NCI-H2171 treated with DMSO at 0.1 percent for 48 hours (cell line): ENCODE results near the gene AMIGO2.
"Not testable (repeated sequence)": the region's sequence is repeated elsewhere in the genome, so short reads cannot be mapped to it uniquely, and the experiment has no call there.

ENCODE experiments used
- DNase-seq: peaks from one replicate; lab custom pipeline; 2025; lab: John Stamatoyannopoulos, UW

The AMIGO2 gene

GRCh38 chr12:47074757-47075156 lies 5.0 kb downstream of the AMIGO2 start:
- no peak for DNase-seq

GRCh38 chr12:47073951-47074350 lies 5.8 kb downstream of the AMIGO2 start:
- no peak for DNase-seq

GRCh38 chr12:47071241-47071852 lies 8.4 kb downstream of the AMIGO2 start:
- DNase-seq: peak; percentile 0

- no peak for DNase-seq
These were observed 9.4 kb downstream of the AMIGO2 start for GRCh38 chr12:47070310-47070709.

- DNase-seq: no peak
These were observed 11.2 kb downstream of the AMIGO2 start for GRCh38 chr12:47068539-47068938.

GRCh38 chr12:47067771-47068431 lies 11.9 kb downstream of the AMIGO2 start:
- no peak for DNase-seq

GRCh38 chr12:47067176-47067575 lies 12.6 kb downstream of the AMIGO2 start:
- DNase-seq: no peak

- no peak for DNase-seq
These were observed 13.3 kb downstream of the AMIGO2 start for GRCh38 chr12:47066278-47067025.

GRCh38 chr12:47065546-47065945 lies 14.2 kb downstream of the AMIGO2 start:
- no peak for DNase-seq

- DNase-seq: not testable (repeated sequence)
These were observed 21.1 kb downstream of the AMIGO2 start for GRCh38 chr12:47058640-47059039.

- DNase-seq: not testable (repeated sequence)
These were observed 22.8 kb downstream of the AMIGO2 start for GRCh38 chr12:47056944-47057343.

GRCh38 chr12:47055856-47056255 lies 23.9 kb downstream of the AMIGO2 start:
- DNase-seq: not testable (repeated sequence)

- DNase-seq: no peak
These were observed 25.1 kb downstream of the AMIGO2 start for GRCh38 chr12:47054659-47055058.

GRCh38 chr12:47053961-47054360 lies 25.8 kb downstream of the AMIGO2 start:
- DNase-seq: no peak

- no peak for DNase-seq
These were observed 27.5 kb downstream of the AMIGO2 start for GRCh38 chr12:47052274-47052673.

GRCh38 chr12:47051291-47051690 lies 28.5 kb downstream of the AMIGO2 start:
- not testable (repeated sequence) for DNase-seq

- no peak for DNase-seq
These were observed 31.2 kb downstream of the AMIGO2 start for GRCh38 chr12:47048541-47048940.

GRCh38 chr12:47041327-47041726 lies 38.4 kb downstream of the AMIGO2 start:
- no peak for DNase-seq

GRCh38 chr12:47039756-47040155 lies 40.0 kb downstream of the AMIGO2 start:
- DNase-seq: no peak

- DNase-seq: no peak
These were observed 40.7 kb downstream of the AMIGO2 start for GRCh38 chr12:47039079-47039478.

- DNase-seq: no peak
These were observed 41.5 kb downstream of the AMIGO2 start for GRCh38 chr12:47038270-47038748.

- DNase-seq: peak; percentile 1
These were observed 44.3 kb downstream of the AMIGO2 start for GRCh38 chr12:47035484-47035883.

- DNase-seq: no peak
These were observed 45.1 kb downstream of the AMIGO2 start for GRCh38 chr12:47034661-47035060.
